ENCODE measurements around the gene NMNAT2. TPM values are rescaled to one million over a fixed set of nuclear protein-coding genes. Genes with fewer than 3 reads are reported as not detected.

Gene NMNAT2
- total and polyA plus RNA-seq, 2 donors (not counting 3 experiments of a cell fraction or from before 2014, with no cell fraction given), result 0.28 to 0.38 TPM

DNA sequence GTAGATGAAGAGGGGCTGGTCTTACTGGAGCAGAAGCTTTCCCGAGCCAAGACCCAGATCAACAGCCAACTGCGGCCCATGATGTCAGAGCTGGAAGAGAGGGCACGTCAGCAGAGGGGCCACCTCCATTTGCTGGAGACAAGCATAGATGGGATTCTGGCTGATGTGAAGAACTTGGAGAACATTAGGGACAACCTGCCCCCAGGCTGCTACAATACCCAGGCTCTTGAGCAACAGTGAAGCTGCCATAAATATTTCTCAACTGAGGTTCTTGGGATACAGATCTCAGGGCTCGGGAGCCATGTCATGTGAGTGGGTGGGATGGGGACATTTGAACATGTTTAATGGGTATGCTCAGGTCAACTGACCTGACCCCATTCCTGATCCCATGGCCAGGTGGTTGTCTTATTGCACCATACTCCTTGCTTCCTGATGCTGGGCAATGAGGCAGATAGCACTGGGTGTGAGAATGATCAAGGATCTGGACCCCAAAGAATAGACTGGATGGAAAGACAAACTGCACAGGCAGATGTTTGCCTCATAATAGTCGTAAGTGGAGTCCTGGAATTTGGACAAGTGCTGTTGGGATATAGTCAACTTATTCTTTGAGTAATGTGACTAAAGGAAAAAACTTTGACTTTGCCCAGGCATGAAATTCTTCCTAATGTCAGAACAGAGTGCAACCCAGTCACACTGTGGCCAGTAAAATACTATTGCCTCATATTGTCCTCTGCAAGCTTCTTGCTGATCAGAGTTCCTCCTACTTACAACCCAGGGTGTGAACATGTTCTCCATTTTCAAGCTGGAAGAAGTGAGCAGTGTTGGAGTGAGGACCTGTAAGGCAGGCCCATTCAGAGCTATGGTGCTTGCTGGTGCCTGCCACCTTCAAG is 174.8 kb downstream of the NMNAT2 start:
- no peak overlapping the region for H2AFZ ChIP-seq (ENCODE audit: low read depth, low read length)
- H3K79me2 ChIP-seq (ENCODE audit: control insufficient read depth, insufficient read depth, low read length), result no peaks in the 10 kb centered on the region
- ChIA-PET POLR2A (interaction anchor here (0.7 kb wide), 1 partner anchor 79 kb away, joined by 4 read pairs; no protein-coding TSS in a partner anchor), CTCF (interaction anchor here (3.0 kb wide), 1 partner anchor 9 kb away, joined by 13 read pairs; no protein-coding TSS in a partner anchor)
- no TSS peak for BruUV-seq (replicated peaks)
- H3K9ac ChIP-seq (replicated peaks; ENCODE audit: extremely low read depth, insufficient read depth, low read length), result no peak overlapping the region
- no peak for FAIRE-seq
- H3K9me1 ChIP-seq (replicated peaks; ENCODE audit: control insufficient read depth, extremely low read depth, insufficient read depth, low read length), result no peaks in the 10 kb centered on the region
- no peak overlapping the region for H3K4me2 ChIP-seq (ENCODE audit: insufficient read depth, low read length)
- TF ChIP-seq, protein P1, sequence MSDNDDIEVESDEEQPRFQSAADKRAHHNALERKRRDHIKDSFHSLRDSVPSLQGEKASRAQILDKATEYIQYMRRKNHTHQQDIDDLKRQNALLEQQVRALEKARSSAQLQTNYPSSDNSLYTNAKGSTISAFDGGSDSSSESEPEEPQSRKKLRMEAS (IDR thresholded peaks at IDR 0.05; ENCODE audit: insufficient read depth, insufficient read length), result no peak
- TF ChIP-seq POLR2A (IDR thresholded peaks at IDR 0.05; ENCODE audit: low read depth, low read length), result no peak
- TF ChIP-seq POLR2AphosphoS5 (IDR thresholded peaks at IDR 0.05; ENCODE audit: insufficient read depth, low read depth, low read length), result no peak
- H4K20me1 ChIP-seq (replicated peaks; ENCODE audit: control insufficient read depth, extremely low read depth, insufficient read depth, low read length), result no peaks in the 10 kb centered on the region
- H3K27me3 ChIP-seq (ENCODE audit: control insufficient read depth in 2 of 2, insufficient read depth in 2 of 2, low read length in 2 of 2), result no peaks in the 10 kb centered on the region
- no peaks in the 10 kb centered on the region for H3K36me3 ChIP-seq (ENCODE audit: control insufficient read depth in 2 of 2, extremely low read depth in 1 of 2, insufficient read depth in 2 of 2, low read length in 2 of 2)
- no peak for DNase-seq (ENCODE audit: low read depth, low spot score)
- dilution Hi-C loops (cut with MboI; ENCODE audit: extremely low pct_ligation_motif_present, low sequenced_read_pairs) (no loop called here), intact Hi-C loops (cut with micrococcal nuclease) (no loop called here)
- no peak overlapping the region for H3K4me3 ChIP-seq (replicated peaks in 1 of 3; ENCODE audit: insufficient read depth in 1 of 3, low read depth in 1 of 3, low read length in 3 of 3)
- no peaks in the 10 kb centered on the region for H3K9me3 ChIP-seq (replicated peaks; ENCODE audit: control insufficient read depth, insufficient read depth, low read length)
- H3K27ac ChIP-seq (ENCODE audit: insufficient read depth, low read depth, low read length), result no peak overlapping the region
- H3K4me1 ChIP-seq (ENCODE audit: control insufficient read depth, extremely low read depth, insufficient read depth, low read length), result no peaks in the 10 kb centered on the region

DNA sequence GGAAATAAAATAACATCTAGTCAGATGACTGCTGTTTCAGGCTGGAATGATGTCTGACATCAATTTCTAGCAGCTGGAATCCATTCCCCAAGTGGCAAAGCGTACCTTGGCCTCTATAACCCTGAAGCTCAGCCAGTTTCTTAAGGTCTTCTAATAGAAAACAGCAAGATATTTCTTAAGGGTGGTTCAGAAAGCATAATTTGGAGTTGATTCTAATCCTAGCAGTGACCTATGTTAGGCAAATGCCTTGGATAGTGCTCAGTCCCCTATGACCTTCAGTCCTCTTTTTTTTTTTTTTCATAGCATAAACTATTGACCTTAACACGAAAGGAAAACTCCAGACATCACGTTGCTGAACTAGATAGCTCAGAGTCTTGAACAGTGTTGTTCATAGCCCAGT is 175.6 kb downstream of the NMNAT2 start:
- FAIRE-seq, result no peak
- Histone ChIP-seq H3K9me1 (replicated peaks; ENCODE audit: control insufficient read depth, extremely low read depth, insufficient read depth, low read length) (no peaks in the 10 kb centered on the region), H3K79me2 (ENCODE audit: control insufficient read depth, insufficient read depth, low read length) (no peaks in the 10 kb centered on the region), H3K4me1 (ENCODE audit: control insufficient read depth, extremely low read depth, insufficient read depth, low read length) (peaks cover 2% of the 10 kb centered on the region), H3K9me3 (replicated peaks; ENCODE audit: control insufficient read depth, insufficient read depth, low read length) (no peaks in the 10 kb centered on the region), H3K4me2 (ENCODE audit: insufficient read depth, low read length) (no peak overlapping the region), H3K27me3 (ENCODE audit: control insufficient read depth in 2 of 2, insufficient read depth in 2 of 2, low read length in 2 of 2) (no peaks in the 10 kb centered on the region), H3K4me3 (replicated peaks in 1 of 3; ENCODE audit: insufficient read depth in 1 of 3, low read depth in 1 of 3, low read length in 3 of 3) (no peak overlapping the region), H3K36me3 (ENCODE audit: control insufficient read depth in 2 of 2, extremely low read depth in 1 of 2, insufficient read depth in 2 of 2, low read length in 2 of 2) (no peaks in the 10 kb centered on the region), H4K20me1 (replicated peaks; ENCODE audit: control insufficient read depth, extremely low read depth, insufficient read depth, low read length) (no peaks in the 10 kb centered on the region), H2AFZ (ENCODE audit: low read depth, low read length) (no peak overlapping the region), H3K9ac (replicated peaks; ENCODE audit: extremely low read depth, insufficient read depth, low read length) (no peak overlapping the region), H3K27ac (ENCODE audit: insufficient read depth, low read depth, low read length) (no peak overlapping the region)
- POLR2A ChIA-PET, result interaction anchor here (0.7 kb wide), 1 partner anchor 78 kb away, joined by 4 read pairs; no protein-coding TSS in a partner anchor
- TF ChIP-seq, protein P2, sequence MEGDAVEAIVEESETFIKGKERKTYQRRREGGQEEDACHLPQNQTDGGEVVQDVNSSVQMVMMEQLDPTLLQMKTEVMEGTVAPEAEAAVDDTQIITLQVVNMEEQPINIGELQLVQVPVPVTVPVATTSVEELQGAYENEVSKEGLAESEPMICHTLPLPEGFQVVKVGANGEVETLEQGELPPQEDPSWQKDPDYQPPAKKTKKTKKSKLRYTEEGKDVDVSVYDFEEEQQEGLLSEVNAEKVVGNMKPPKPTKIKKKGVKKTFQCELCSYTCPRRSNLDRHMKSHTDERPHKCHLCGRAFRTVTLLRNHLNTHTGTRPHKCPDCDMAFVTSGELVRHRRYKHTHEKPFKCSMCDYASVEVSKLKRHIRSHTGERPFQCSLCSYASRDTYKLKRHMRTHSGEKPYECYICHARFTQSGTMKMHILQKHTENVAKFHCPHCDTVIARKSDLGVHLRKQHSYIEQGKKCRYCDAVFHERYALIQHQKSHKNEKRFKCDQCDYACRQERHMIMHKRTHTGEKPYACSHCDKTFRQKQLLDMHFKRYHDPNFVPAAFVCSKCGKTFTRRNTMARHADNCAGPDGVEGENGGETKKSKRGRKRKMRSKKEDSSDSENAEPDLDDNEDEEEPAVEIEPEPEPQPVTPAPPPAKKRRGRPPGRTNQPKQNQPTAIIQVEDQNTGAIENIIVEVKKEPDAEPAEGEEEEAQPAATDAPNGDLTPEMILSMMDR (IDR thresholded peaks at IDR 0.05; ENCODE audit: extremely low read depth in 1 of 2, insufficient read depth in 1 of 2, low read depth in 1 of 2, low read length in 2 of 2), result no peak
- no peak for TF ChIP-seq POLR2AphosphoS5 (IDR thresholded peaks at IDR 0.05; ENCODE audit: insufficient read depth, low read depth, low read length)
- TF ChIP-seq GATA2 (IDR thresholded peaks at IDR 0.05; ENCODE audit: insufficient read depth, insufficient read length, low read depth, low read length), result no peak
- no peak for TF ChIP-seq JUN (IDR thresholded peaks at IDR 0.05; ENCODE audit: borderline replicate concordance, insufficient read depth, insufficient read length, low read depth)
- no peak for TF ChIP-seq POLR2A (IDR thresholded peaks at IDR 0.05; ENCODE audit: low read depth, low read length)
- no peak for TF ChIP-seq MYC (IDR thresholded peaks at IDR 0.05; ENCODE audit: low read depth, low read length)
- TF ChIP-seq, protein P1 (IDR thresholded peaks at IDR 0.05; ENCODE audit: insufficient read depth, insufficient read length), result no peak
- no peak for TF ChIP-seq FOS (IDR thresholded peaks at IDR 0.05; ENCODE audit: borderline replicate concordance, insufficient read depth, low read length)
- no peak for TF ChIP-seq EZH2 (IDR thresholded peaks at IDR 0.05; ENCODE audit: borderline replicate concordance, low read depth, low read length, severe bottlenecking)
- CTCF ChIA-PET, result interaction anchor here (3.0 kb wide), 1 partner anchor 8 kb away, joined by 13 read pairs; no protein-coding TSS in a partner anchor
- dilution Hi-C loops (cut with MboI; ENCODE audit: extremely low pct_ligation_motif_present, low sequenced_read_pairs), result no loop called here
- intact Hi-C loops (cut with micrococcal nuclease), result no loop called here
- DNase-seq (ENCODE audit: low read depth, low spot score), result no peak
- no TSS peak for BruUV-seq (replicated peaks)
